GM19043 (cell line): ENCODE measurements around the gene INSC.

Experiments used
- ATAC-seq: cut with Tn5 transposase; IDR thresholded peaks from one replicate; pipeline ENCODE4 v1.9.1; 2021; ENCODE audit warnings: low read depth; ENCODE audit not compliant: unreplicated experiment

Gene INSC

GRCh38 chr11:15208378-15209222 lies 93.9 kb downstream of the INSC start:
- ATAC-seq: peak; percentile 92

DNA sequence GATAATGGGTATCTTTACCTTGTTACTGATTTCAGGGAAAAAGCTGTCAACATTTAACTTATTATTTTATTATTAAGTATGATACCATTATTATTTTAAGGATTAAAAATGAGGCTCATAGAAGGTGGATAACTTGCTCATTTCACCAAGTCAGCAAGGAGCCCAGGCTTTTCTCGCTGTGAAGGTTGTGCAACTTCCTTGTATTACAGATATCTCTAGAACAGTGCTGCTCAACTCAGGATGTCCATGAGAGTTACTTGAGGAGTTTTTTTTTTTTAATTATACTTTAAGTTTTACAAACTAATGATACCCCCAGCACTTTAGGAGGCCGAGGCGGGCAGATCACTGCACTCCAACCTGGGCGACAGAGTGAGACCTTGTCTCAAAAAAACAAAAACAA lies 98.2 kb downstream of the INSC start:
- ATAC-seq: no peak

DNA sequence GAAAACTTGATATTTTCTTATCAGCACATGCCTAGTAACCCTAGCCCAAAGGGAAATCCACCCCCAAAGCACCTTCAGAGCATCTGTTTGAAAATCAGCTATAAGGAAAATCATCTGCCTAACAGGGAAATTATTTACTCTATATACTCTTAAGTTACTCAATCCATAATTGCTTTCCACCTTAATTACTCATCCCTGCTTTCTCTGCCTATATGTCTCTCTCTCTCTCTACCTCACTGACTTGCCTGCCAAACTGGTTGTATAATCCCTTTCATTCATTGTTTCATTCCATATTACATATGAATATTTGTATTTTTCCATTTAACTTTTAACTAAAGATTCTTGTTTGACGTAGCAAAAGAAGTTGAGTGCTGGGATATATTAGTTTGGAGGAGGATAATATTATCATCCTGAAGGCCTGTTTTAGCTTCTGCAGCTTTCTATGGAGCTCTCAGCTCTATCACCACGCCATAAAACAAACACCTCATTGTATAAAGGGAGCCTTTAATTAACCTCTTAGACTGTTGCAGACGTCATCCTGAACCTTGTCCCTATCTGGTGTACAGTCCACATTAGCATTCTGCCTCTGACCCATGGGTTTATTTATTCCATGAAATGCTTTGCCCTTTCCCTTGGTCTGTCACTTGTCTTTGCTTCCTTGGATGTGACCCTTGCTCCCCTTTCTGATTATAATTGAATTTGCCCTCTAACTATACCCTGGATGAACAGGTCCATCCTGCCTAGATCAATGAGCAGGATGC lies 98.9 kb downstream of the INSC start:
- ATAC-seq: no peak

DNA sequence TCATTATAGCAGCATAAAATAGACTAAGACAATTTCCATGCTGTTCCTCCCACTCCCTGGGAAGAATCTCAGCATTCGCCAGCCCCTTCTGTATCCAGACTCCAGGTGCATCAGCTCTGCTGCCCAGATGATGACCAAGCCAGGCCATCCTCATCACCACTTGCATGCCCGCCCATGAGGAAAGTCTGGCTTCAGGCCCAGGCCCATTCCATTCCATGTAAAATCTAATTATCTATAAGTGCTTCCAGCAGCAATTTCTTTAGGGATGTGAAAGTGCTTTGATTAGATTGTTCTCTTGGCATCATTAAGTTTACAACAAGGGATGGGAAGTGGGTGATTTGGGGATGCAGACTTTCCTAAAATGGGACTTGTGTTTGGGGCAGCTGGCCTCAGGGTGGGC lies 100.3 kb downstream of the INSC start:
- no peak for ATAC-seq

DNA sequence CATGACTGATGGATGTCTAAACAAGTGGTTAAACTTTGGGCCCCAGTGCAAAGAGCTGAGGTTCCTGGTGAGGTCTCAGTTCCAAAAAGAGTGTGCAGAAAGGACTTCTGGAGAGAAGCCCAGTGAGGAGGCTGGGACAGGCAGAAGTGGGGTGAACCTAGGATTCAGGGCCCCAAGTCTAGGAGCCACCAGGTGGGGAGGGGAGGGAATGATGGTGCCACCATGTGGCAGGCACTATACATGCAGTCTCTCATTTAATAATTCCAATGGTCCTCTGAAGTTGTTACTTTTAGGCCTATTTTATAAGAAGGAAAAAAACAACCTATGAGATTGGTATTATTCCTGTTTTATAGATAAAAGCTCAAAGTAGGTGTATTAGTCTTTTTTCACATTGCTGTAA lies 102.0 kb downstream of the INSC start:
- no peak for ATAC-seq

DNA sequence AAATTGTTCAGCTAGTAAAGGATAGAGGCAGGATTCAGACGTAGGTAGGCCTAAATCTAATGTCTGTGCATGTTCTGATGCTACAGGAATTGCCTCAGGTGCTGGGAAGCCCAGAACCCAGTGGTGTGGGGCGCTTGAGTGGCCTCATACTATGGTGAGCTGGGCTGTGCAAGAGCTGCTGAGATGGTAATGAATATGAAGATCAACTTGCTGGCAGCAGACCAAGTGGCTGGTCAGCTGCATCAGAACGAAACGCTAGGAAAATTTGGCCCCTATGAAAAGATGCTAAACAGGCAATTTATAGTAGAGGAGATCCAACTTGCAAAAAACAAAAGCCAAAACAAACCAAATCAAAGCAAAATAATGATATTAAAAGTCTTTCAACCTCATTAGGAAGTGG lies 102.7 kb downstream of the INSC start:
- no peak for ATAC-seq

DNA sequence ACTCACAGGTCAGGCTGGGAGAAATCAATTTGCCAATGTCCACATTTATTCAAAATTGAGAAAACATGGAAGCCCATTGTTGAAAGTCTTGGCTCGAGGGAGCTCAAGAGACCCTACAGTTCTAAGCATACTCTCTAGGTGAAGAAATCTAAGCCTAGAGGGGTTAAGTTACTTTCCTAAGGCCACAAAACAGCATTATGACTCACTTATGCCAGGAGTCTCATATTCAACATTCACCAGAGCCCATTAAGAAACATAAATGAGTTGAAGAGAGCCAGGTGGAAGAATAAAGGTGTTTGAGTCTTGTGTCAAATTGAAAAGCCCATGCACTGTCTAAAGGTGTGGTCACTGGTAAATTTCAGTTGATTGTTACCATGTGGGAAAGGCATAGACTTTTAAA lies 108.1 kb downstream of the INSC start:
- ATAC-seq: no peak

GRCh38 chr11:15223318-15223717 lies 108.6 kb downstream of the INSC start:
- ATAC-seq: no peak

DNA sequence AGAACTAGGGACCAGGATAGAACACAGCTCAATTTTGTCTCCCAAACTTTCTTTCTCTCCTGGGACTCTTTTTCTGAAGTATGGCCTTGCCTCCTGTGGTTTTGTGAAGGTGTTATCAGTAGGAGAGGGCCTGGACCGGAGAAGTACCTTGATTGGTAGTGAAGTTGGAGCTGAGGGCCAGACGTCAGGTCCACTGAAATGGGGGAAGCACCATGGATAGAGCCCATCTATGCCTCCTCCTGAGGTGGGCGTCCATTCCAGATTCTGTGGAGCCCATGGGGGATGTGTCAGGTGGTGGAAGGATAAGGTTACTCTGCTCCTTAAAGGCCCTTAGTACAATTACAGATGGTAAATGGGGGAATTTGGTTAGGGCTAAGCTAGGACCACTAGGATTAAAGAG lies 109.7 kb downstream of the INSC start:
- ATAC-seq: no peak

GRCh38 chr11:15227011-15227410 lies 112.3 kb downstream of the INSC start:
- no peak for ATAC-seq

DNA sequence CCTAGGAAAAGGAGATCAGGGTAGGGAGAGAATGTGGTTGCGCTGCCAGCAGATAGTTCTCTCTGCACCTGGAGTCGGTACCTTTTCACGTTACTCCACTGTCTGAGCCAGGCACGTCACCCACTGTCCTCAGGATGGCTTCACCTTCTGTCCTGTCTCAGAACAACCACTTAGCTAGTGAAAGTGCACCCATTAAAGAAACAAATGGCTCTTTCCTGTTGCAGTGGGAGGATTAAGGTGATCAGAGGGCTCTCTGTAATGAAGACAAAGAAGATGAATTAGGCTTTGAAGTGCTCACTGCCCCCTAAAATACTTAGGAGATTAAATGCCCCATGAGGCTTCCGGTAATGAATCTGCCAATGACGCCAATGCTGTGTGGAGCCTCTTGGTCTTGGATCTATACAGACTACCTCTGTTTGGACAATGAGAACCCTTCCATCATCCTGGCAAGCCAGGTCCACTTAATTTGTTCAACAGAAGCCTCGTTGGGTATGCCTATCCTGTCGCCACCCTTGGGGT lies 113.7 kb downstream of the INSC start:
- ATAC-seq: no peak

DNA sequence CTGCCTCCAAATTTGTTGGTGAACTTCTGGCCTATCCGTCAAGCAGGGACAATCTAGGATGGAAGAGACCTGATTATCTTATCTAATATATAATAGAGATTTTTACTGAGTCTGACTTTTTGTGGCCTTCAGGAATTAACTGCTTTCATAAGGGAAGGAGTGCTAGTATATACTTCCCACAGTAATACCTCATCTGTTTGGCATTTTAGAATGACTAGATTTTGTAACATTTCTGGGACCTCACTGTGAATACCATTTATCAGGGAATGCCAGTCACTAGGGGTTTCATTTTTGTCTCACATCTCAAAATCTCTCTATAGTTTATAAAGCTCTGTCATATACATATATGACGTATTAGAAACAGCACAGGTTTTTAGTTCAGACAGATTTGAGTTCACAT lies 114.3 kb downstream of the INSC start:
- no peak for ATAC-seq

GRCh38 chr11:15232496-15232895 lies 117.8 kb downstream of the INSC start:
- no peak for ATAC-seq

DNA sequence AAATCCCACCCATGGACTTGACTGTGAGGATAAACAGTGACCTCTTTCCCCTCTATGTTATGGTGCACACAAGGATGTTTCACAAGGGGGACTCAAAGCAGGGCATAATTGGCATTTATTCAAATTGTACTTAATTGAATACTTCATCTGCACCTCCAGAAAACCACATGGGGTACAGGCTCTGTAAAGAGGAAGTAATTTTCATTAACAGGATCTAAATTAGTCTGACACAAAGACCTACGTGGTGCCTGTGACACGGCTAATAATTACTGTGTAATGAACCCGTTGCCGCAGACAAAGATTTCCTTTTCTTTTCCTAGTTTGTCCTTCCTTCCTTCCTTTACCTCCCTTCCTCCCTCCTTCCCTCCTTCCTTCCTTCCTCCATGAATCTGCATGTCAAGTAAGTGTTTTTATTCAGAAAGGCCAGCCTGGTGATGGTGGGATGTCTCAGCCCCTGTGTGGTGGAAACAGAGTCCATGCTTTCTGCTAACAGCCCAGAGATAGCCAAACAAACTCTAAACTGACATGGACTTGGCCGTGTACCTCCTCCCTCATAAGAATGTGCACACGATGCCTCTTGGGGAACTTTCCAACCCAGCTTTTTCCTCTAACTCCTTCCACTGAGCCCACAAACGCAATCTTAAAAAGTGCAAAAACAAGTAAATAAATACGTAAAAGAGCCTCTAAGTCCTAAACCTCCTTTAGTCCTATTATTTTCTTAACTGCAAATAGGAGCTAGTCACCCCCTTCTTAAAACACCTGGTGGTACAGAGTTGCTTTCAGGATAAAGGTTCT lies 118.8 kb downstream of the INSC start:
- ATAC-seq: no peak

DNA sequence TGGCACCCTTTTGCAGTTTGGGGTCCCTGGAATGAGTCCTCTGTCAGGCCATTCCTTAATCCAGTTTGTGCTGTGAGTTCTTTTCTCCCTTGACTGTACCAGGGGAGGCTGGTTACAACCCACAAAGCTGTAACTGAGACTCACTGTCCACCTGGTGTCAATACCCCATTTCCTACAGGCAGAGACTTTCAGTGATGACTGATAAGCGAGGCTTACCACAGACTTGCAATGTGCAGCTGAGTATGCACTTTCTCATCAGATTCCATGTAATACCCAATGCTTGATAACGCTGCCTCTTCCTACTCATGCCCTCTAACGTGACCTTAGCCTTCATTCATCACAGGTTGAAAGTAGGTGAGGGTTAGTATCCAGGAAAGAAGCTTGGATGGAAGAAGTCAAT lies 120.1 kb downstream of the INSC start:
- ATAC-seq: no peak

- ATAC-seq: no peak
Measured at GRCh38 chr11:15236559-15236958, 121.8 kb downstream of the INSC start.

GRCh38 chr11:15238856-15239255 lies 124.1 kb downstream of the INSC start:
- no peak for ATAC-seq

GRCh38 chr11:15248749-15249148 lies 134.0 kb downstream of the INSC start:
- ATAC-seq: no peak

- ATAC-seq: no peak
Measured at GRCh38 chr11:15258433-15259165, 143.9 kb downstream of the INSC start.

- ATAC-seq: no peak
Measured at GRCh38 chr11:15266999-15267398, 152.3 kb downstream of the INSC start.
